ENCODE data around the gene TRAPPC2.

DNA sequence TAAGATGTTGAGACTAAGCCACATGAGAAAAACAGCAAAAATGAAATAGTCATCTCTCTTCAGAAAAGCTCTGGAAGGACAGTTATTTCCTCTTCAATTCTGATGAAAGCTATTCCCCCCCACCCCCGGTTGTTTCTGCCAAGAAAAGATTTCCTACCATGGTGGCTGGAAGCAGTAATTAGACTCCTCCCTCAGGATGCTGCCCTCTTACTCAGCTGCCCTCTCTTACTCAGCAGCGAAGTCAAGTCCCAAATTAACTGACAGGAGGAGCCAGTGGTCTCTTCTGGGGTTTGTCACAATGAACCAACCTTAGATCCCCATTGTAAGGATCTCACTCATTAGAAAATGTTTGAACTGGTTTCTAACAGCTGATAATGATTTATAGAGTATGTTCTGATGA lies 44.5 kb upstream of the TRAPPC2 start:
- no peak for TF ChIP-seq CTCF (conservative IDR thresholded peaks at IDR 0.05; ENCODE audit: low read depth, low read length)
- no peak for TF ChIP-seq EZH2 (IDR thresholded peaks at IDR 0.05; ENCODE audit: borderline replicate concordance, low read depth, low read length, poor library complexity, severe bottlenecking)
